Panc1 (cell line): ENCODE results near the gene THAP3. TPM values are rescaled to one million over a fixed set of nuclear protein-coding genes. Genes with fewer than 3 reads are reported as not detected.

ENCODE experiments used
- ATAC-seq: fragments of 200-7000 bp; cut with Tn5 transposase; 2 replicates; pipeline ENCODE4 v1.9.1; 2020; ENCODE audit warnings: mild to moderate bottlenecking, moderate library complexity
- BruUV-seq: library from RNA; stranded (reverse); fragments of 400-500 nt; replicated peaks from 2 replicates; lab custom pipeline; 2021; lab: Mats Ljungman, UMichigan
- CTCF ChIA-PET: fragments of 300-600 bp; sonication (Branson Sonifier 250); formaldehyde crosslinking; loops from one replicate; lab custom pipeline; 2022; ENCODE audit warnings: antibody characterized with exemption; lab: Charles Lee
- POLR2A ChIA-PET: fragments of 300-600 bp; sonication (Branson Sonifier 250); formaldehyde crosslinking; loops from one replicate; lab custom pipeline; 2022; ENCODE audit warnings: antibody characterized with exemption; lab: Charles Lee
- DNase-seq: peaks from one replicate; pipeline ENCODE4 v3.0.0-alpha.2; 2010; ENCODE audit warnings: low read depth, low spot score
- H3K27ac ChIP-seq: 2 replicates; pipeline ENCODE4 v1.5.1; 2011; ENCODE audit warnings: mild to moderate bottlenecking, low read length, inconsistent platforms
- H3K27me3 ChIP-seq: fragments of 200-500 bp; sonication (Bioruptor generic); 2 replicates; pipeline ENCODE4 v1.6.0; 2014; ENCODE audit warnings: low read length, inconsistent platforms; ENCODE audit not compliant: control insufficient read depth, insufficient read depth
- H3K36me3 ChIP-seq: fragments of 200-500 bp; sonication (Bioruptor generic); 2 replicates; pipeline ENCODE4 v1.5.1; 2014; ENCODE audit warnings: inconsistent platforms, mild to moderate bottlenecking, low read length, moderate library complexity; ENCODE audit not compliant: control insufficient read depth, insufficient read depth
- H3K4me1 ChIP-seq: 2 replicates; pipeline ENCODE4 v1.5.1; 2011; ENCODE audit warnings: inconsistent platforms, mild to moderate bottlenecking, low read length, moderate library complexity; ENCODE audit not compliant: control insufficient read depth, insufficient read depth
- H3K4me3 ChIP-seq, 2 experiments: 2 replicates each; pipeline ENCODE4 v1.5.1; 2011 to 2012; ENCODE audit warnings: low read depth in 2 of 2, low read length in 2 of 2, mild to moderate bottlenecking in 2 of 2, inconsistent platforms in 1 of 2, moderate library complexity in 1 of 2
- H3K9me3 ChIP-seq: fragments of 200-500 bp; sonication (Bioruptor generic); 2 replicates; pipeline ENCODE4 v1.5.1; 2014; ENCODE audit warnings: low read depth, mild to moderate bottlenecking, inconsistent platforms, low read length, moderate library complexity; ENCODE audit not compliant: control insufficient read depth, insufficient read depth
- CTCF ChIP-seq: fragments of 450-650 bp; IDR thresholded peaks from 2 replicates; pipeline ENCODE4 v1.5.1; 2017; ENCODE audit warnings: mild to moderate bottlenecking
- POLR2AphosphoS5 ChIP-seq: IDR thresholded peaks from 2 replicates; pipeline ENCODE4 v1.6.1; 2012; ENCODE audit warnings: mild to moderate bottlenecking, low read depth, low read length, moderate library complexity
- REST ChIP-seq, 2 experiments: IDR thresholded peaks; 2 replicates each; pipeline ENCODE4 v1.6.1; 2011 to 2012; ENCODE audit warnings: low read depth in 2 of 2, control low read depth in 1 of 2, low read length in 1 of 2, mild to moderate bottlenecking in 1 of 2, moderate library complexity in 1 of 2; ENCODE audit not compliant: insufficient read depth in 1 of 2
- SIN3A ChIP-seq: IDR thresholded peaks from 2 replicates; pipeline ENCODE4 v1.6.1; 2012; ENCODE audit warnings: low read depth, mild to moderate bottlenecking, low read length, moderate library complexity, borderline replicate concordance; ENCODE audit not compliant: insufficient read depth
- TCF7L2 ChIP-seq: IDR thresholded peaks from 2 replicates; pipeline ENCODE4 v1.6.1; 2011; ENCODE audit warnings: mild to moderate bottlenecking, low read depth, low read length, inconsistent platforms
- in situ Hi-C: cut with HindIII; loops from 2 replicates; pipeline ENCODE4 v1.10.0; 2016; ENCODE audit warnings: low sequenced_read_pairs, low pct_unique_long_range_greater_than_20kb
- intact Hi-C: fragments of 100-400 bp; cut with micrococcal nuclease; formaldehyde crosslinking; loops from one replicate; pipeline ENCODE4 v1.10.0; 2022; ENCODE audit not compliant: unreplicated experiment
- total RNA-seq: library from RNA; stranded (reverse); gene quantifications from one replicate; pipeline ENCODE4 v1.2.1, GENCODE V29; 2021; ENCODE audit not compliant: unreplicated experiment

Gene THAP3
- total RNA-seq, 1 experiment from 2014 or later: 24.9 TPM

- Histone ChIP-seq H3K4me3 (no peak overlapping the region), H3K4me1 (no peaks in the 10 kb centered on the region), H3K27me3 (no peaks in the 10 kb centered on the region), H3K9me3 (no peaks in the 10 kb centered on the region), H3K36me3 (peaks cover 2% of the 10 kb centered on the region; the same call in 1 of the 2 replicates), H3K27ac (no peak overlapping the region)
- DNase-seq (no peak), ATAC-seq (no peak)
- BruUV-seq: no TSS peak
- in situ Hi-C loops (no loop called here), intact Hi-C loops (no loop called here)
- POLR2A ChIA-PET: interaction anchor here (1.2 kb wide), 1 partner anchor 476 kb away, joined by 3 read pairs; no protein-coding TSS in a partner anchor
- no peak for TF ChIP-seq POLR2AphosphoS5
- no peak for TF ChIP-seq CTCF
- no peak for TF ChIP-seq REST (IDR thresholded peaks at IDR 0.05; ENCODE audit: insufficient read depth in 1 of 2, low read depth in 2 of 2, low read length in 1 of 2)
- TF ChIP-seq TCF7L2: no peak
- TF ChIP-seq SIN3A: no peak
- CTCF ChIA-PET: no interaction called here
Measured at GRCh38 chr1:6672558-6672957, 47.9 kb downstream of the THAP3 start.

GRCh38 chr1:6673816-6674398, 49.2 kb downstream of the THAP3 start:
- no TSS peak for BruUV-seq
- Histone ChIP-seq H3K9me3 (no peaks in the 10 kb centered on the region), H3K27me3 (no peaks in the 10 kb centered on the region), H3K36me3 (0 out of 2 replicates have a peak, but pooled peaks cover 2% of the 10 kb centered on the region), H3K4me1 (no peaks in the 10 kb centered on the region), H3K27ac (no peak overlapping the region), H3K4me3 (no peak overlapping the region)
- POLR2A ChIA-PET: no interaction called here
- CTCF ChIA-PET: interaction anchor here (0.7 kb wide), 1 partner anchor 98 kb away, joined by 4 read pairs; no protein-coding TSS in a partner anchor
- intact Hi-C loops (no loop called here), in situ Hi-C loops (no loop called here)
- no peak for DNase-seq
- TF ChIP-seq TCF7L2: no peak
- no peak for TF ChIP-seq SIN3A
- no peak for TF ChIP-seq CTCF
- no peak for TF ChIP-seq REST (IDR thresholded peaks at IDR 0.05; ENCODE audit: insufficient read depth in 1 of 2, low read depth in 2 of 2, low read length in 1 of 2)
- TF ChIP-seq POLR2AphosphoS5: no peak
- no peak for ATAC-seq
